HCT116 (cell line): Measurements from ENCODE around the gene NCSTN. TPM values are rescaled to one million over a fixed set of nuclear protein-coding genes. Genes with fewer than 3 reads are reported as not detected.

Experiments used
- ATAC-seq: fragments of 200-7000 bp; cut with Tn5 transposase; 2 replicates; pipeline ENCODE4 v1.9.1; 2020; ENCODE audit warnings: mild to moderate bottlenecking, moderate library complexity
- BruUV-seq: library from RNA; stranded (reverse); fragments of 400-500 nt; replicated peaks from 2 replicates; lab custom pipeline; 2021; lab: Mats Ljungman, UMichigan
- CTCF ChIA-PET: fragments of 300-600 bp; sonication (Branson Sonifier 250); formaldehyde crosslinking; loops from one replicate; lab custom pipeline; 2021; ENCODE audit warnings: antibody characterized with exemption; lab: Charles Lee
- POLR2A ChIA-PET: fragments of 300-600, 350-600 bp; sonication (Branson Sonifier 250); formaldehyde crosslinking; loops from one replicate; lab custom pipeline; 2021; ENCODE audit warnings: antibody characterized with exemption; lab: Charles Lee
- RAD21 ChIA-PET, 2 experiments: fragments of 300-600 bp; sonication (Branson Sonifier 250); formaldehyde crosslinking; loops; one replicate each; lab custom pipeline; 2023; ENCODE audit warnings: low total read pairs in 2 of 2; ENCODE audit not compliant: uncharacterized antibody in 2 of 2, unreplicated experiment in 2 of 2, low non-redundant PET in 1 of 2; lab: Charles Lee
- DNase-seq: peaks from one replicate; pipeline ENCODE4 v3.0.0-alpha.2; 2010; ENCODE audit warnings: low read depth, low spot score
- H2AFZ ChIP-seq: fragments of 200-600 bp; shearing (Covaris generic), sonication (generic); 2 replicates; pipeline ENCODE4 v1.6.1; 2017; ENCODE audit warnings: low read depth, mixed run types, mixed read lengths, antibody characterized with exemption, low read length; ENCODE audit not compliant: poor library complexity, severe bottlenecking
- H3K27ac ChIP-seq: 2 replicates; pipeline ENCODE4 v1.5.1; 2012; ENCODE audit warnings: low read depth, low read length
- H3K27me3 ChIP-seq: fragments of 200-600 bp; sonication (generic); 2 replicates; pipeline ENCODE4 v1.6.1; 2016; ENCODE audit warnings: mixed run types, low read length, mixed read lengths; ENCODE audit not compliant: insufficient read depth
- H3K36me3 ChIP-seq, 2 experiments: fragments of 200-500 bp in 1 of 2; fragments of 200-600 bp in 1 of 2; sonication (Bioruptor generic) in 1 of 2; sonication (generic) in 1 of 2; 2 replicates each; pipeline versions ENCODE4 v1.5.1 to v1.6.1; 2014 to 2016; ENCODE audit warnings: low read length in 2 of 2, inconsistent platforms in 1 of 2, mixed read lengths in 1 of 2, mixed run types in 1 of 2; ENCODE audit not compliant: insufficient read depth in 2 of 2, control insufficient read depth in 1 of 2
- H3K4me1 ChIP-seq, 2 experiments: fragments of 200-600 bp in 1 of 2; sonication (generic) in 1 of 2; 2 replicates each; pipeline versions ENCODE4 v1.5.1 to v1.6.1; 2012 to 2017; ENCODE audit warnings: low read length in 2 of 2, inconsistent platforms in 1 of 2, mild to moderate bottlenecking in 1 of 2, mixed read lengths in 1 of 2, mixed run types in 1 of 2, moderate library complexity in 1 of 2; ENCODE audit not compliant: insufficient read depth in 2 of 2, control insufficient read depth in 1 of 2
- H3K4me2 ChIP-seq: fragments of 200-600 bp; sonication (generic); 2 replicates; pipeline ENCODE4 v1.6.1; 2017; ENCODE audit warnings: mixed run types, low read length, mixed read lengths
- H3K4me3 ChIP-seq, 2 experiments: fragments of 200-600 bp in 1 of 2; sonication (generic) in 1 of 2; replicated peaks in 1 of 2; 2 replicates each; pipeline ENCODE4 v1.5.1; 2011 to 2016; ENCODE audit warnings: low read length in 2 of 2, control low read depth in 1 of 2, low read depth in 1 of 2, mild to moderate bottlenecking in 1 of 2, mixed read lengths in 1 of 2, mixed run types in 1 of 2
- H3K79me2 ChIP-seq: fragments of 200-600 bp; sonication (generic); 2 replicates; pipeline ENCODE4 v1.6.1; 2017; ENCODE audit warnings: mild to moderate bottlenecking, mixed run types, low read length, moderate library complexity, mixed read lengths; ENCODE audit not compliant: insufficient read depth
- H3K9ac ChIP-seq: fragments of 200-600 bp; sonication (generic); 2 replicates; pipeline ENCODE4 v1.6.1; 2016; ENCODE audit warnings: low read length, mixed read lengths
- H3K9me2 ChIP-seq: fragments of 200-600 bp; sonication (generic), shearing (Covaris generic); 2 replicates; pipeline ENCODE4 v1.6.1; 2017; ENCODE audit warnings: mixed run types, mild to moderate bottlenecking, moderate library complexity; ENCODE audit not compliant: insufficient read depth
- H3K9me3 ChIP-seq, 2 experiments: fragments of 200-500 bp in 1 of 2; fragments of 200-600 bp in 1 of 2; sonication (Bioruptor generic) in 1 of 2; sonication (generic) in 1 of 2; 2 replicates each; pipeline ENCODE4 v1.6.1; 2014 to 2017; ENCODE audit warnings: low read length in 2 of 2, mixed read lengths in 2 of 2, inconsistent platforms in 1 of 2, low read depth in 1 of 2, mild to moderate bottlenecking in 1 of 2, mixed run types in 1 of 2, moderate library complexity in 1 of 2; ENCODE audit not compliant: control insufficient read depth in 1 of 2, insufficient read depth in 1 of 2
- H4K20me1 ChIP-seq: fragments of 200-600 bp; sonication (generic), shearing (Covaris generic); 2 replicates; pipeline ENCODE4 v1.6.1; 2017; ENCODE audit warnings: mixed run types, mild to moderate bottlenecking, moderate library complexity; ENCODE audit not compliant: insufficient read depth
- ELF1 ChIP-seq: IDR thresholded peaks from 2 replicates; pipeline ENCODE4 v1.6.1; 2012; ENCODE audit warnings: low read depth, borderline replicate concordance
- JUND ChIP-seq: IDR thresholded peaks from 2 replicates; pipeline ENCODE4 v1.6.1; 2012
- intact Hi-C: fragments of 100-400 bp; cut with micrococcal nuclease; formaldehyde crosslinking; loops from 2 replicates; pipeline ENCODE4 v1.10.0; 2022
- total RNA-seq: library from RNA; stranded (reverse); gene quantifications from one replicate; pipeline ENCODE4 v1.2.1, GENCODE V29; 2021; ENCODE audit not compliant: unreplicated experiment
- TF ChIP-seq, protein P1 (sequence below), 3 experiments: fragments of 200-600 bp in 1 of 3; sonication (generic) in 1 of 3; IDR thresholded peaks in 2 of 3; conservative IDR thresholded peaks in 1 of 3; 2 replicates each; pipeline ENCODE4 v1.5.1; 2012 to 2017; ENCODE audit warnings: low read depth in 2 of 3, low read length in 2 of 3, antibody characterized with exemption in 1 of 3, borderline replicate concordance in 1 of 3, control low read depth in 1 of 3, mild to moderate bottlenecking in 1 of 3, mixed read lengths in 1 of 3, mixed run types in 1 of 3, moderate library complexity in 1 of 3; ENCODE audit not compliant: insufficient read depth in 1 of 3
- TF ChIP-seq, protein P2 (sequence below): IDR thresholded peaks from 2 replicates; pipeline ENCODE4 v1.6.1; 2012

The NCSTN gene
- total RNA-seq, 1 experiment from 2014 or later: 68.4 TPM

DNA sequence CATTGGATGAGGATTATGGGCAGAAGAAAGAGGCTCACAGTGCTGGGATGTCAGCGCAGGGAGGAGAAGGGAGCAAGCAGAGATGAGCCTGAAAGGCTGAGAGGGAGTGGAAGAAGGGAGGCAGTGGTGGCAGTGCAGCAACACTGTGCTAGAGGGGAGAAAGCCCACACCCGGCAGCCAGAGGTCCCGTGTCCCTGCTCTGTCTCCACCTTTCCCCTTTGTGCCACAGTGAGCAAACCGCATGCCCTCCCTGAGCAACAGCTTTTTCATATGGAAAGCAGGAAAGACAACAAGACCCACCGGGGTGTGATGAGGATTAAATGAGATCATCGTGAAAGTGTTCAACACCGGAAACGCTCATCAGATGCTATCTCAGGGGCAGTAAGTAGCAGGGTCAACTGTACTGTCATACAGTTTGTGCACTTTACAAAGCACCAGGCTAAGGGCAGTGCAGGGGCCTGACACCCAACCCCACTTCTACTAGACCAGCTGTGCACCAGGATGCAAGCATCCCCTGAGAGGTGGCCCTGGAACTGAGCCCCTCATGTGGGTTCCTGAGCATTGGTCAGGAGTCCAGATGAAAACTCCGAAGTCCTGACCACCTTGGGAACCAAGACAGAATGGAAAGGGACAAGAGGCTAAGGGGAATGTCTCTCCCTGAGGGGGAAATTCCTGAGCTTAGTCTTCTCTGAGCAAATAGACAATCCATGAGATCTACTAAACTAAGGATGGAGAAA, 32.8 kb downstream of the NCSTN start:
- Histone ChIP-seq H3K79me2 (no peaks in the 10 kb centered on the region), H3K27ac (no peak overlapping the region), H4K20me1 (no peaks in the 10 kb centered on the region), H3K27me3 (no peaks in the 10 kb centered on the region), H3K4me1 (peaks cover 0 to 8% of the 10 kb centered on the region in 2 experiments; a peak in 1 of 4 replicates), H3K9ac (no peak overlapping the region), H3K9me2 (no peaks in the 10 kb centered on the region), H3K4me2 (no peak overlapping the region), H3K9me3 (no peaks in the 10 kb centered on the region), H3K4me3 (no peak overlapping the region), H2AFZ (no peak overlapping the region), H3K36me3 (no peaks in the 10 kb centered on the region)
- BruUV-seq: no TSS peak
- ATAC-seq (peak; percentile 16; the same call in 1 of the 2 replicates), DNase-seq (no peak)
- TF ChIP-seq, protein P1, sequence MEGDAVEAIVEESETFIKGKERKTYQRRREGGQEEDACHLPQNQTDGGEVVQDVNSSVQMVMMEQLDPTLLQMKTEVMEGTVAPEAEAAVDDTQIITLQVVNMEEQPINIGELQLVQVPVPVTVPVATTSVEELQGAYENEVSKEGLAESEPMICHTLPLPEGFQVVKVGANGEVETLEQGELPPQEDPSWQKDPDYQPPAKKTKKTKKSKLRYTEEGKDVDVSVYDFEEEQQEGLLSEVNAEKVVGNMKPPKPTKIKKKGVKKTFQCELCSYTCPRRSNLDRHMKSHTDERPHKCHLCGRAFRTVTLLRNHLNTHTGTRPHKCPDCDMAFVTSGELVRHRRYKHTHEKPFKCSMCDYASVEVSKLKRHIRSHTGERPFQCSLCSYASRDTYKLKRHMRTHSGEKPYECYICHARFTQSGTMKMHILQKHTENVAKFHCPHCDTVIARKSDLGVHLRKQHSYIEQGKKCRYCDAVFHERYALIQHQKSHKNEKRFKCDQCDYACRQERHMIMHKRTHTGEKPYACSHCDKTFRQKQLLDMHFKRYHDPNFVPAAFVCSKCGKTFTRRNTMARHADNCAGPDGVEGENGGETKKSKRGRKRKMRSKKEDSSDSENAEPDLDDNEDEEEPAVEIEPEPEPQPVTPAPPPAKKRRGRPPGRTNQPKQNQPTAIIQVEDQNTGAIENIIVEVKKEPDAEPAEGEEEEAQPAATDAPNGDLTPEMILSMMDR (IDR thresholded peaks at IDR 0.05 in 2 of 3, conservative IDR thresholded peaks at IDR 0.05 in 1 of 3; ENCODE audit: borderline replicate concordance in 1 of 3, insufficient read depth in 1 of 3, low read depth in 2 of 3, low read length in 2 of 3): no peak
- TF ChIP-seq ELF1: no peak
- no peak for TF ChIP-seq JUND
- TF ChIP-seq, protein P2, sequence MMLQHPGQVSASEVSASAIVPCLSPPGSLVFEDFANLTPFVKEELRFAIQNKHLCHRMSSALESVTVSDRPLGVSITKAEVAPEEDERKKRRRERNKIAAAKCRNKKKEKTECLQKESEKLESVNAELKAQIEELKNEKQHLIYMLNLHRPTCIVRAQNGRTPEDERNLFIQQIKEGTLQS: no peak
- ChIA-PET RAD21 (interaction anchor here (0.7 to 1.7 kb wide), 10 partner anchors 40 to 329 kb away, joined by 3 to 8 read pairs (median 4); no protein-coding TSS in a partner anchor), POLR2A (no interaction called here), CTCF (interaction anchor here (0.7 to 5.8 kb wide), 25 partner anchors 9 to 595 kb away, joined by 3 to 51 read pairs (median 8); partner anchors contain the start of genes DCAF8, DUSP23, IGSF8 and NHLH1)
- intact Hi-C loops: loop anchor here (1.0 to 5.0 kb wide), 3 partner anchors 41 to 275 kb away; partner anchors contain the start of gene CASQ1
